H7 (cell line): ENCODE measurements around the gene CPA5. TPM values are rescaled to one million over a fixed set of nuclear protein-coding genes. Genes with fewer than 3 reads are reported as not detected.

ENCODE experiments used
- DNase-seq: peaks from one replicate; pipeline ENCODE4 v3.0.0; 2012
- H3K27me3 ChIP-seq: 2 replicates; pipeline ENCODE4 v1.6.0; 2011; ENCODE audit warnings: mild to moderate bottlenecking, low read length; ENCODE audit not compliant: control insufficient read depth, insufficient read depth
- H3K36me3 ChIP-seq: replicated peaks from 2 replicates; pipeline ENCODE4 v1.5.1; 2011; ENCODE audit warnings: low read length; ENCODE audit not compliant: control insufficient read depth, insufficient read depth
- H3K4me3 ChIP-seq: 2 replicates; pipeline ENCODE4 v1.5.1; 2011; ENCODE audit warnings: low read depth, mild to moderate bottlenecking, control low read depth, low read length, moderate library complexity; ENCODE audit not compliant: insufficient read depth
- total RNA-seq: library from RNA; depleted of rRNA; stranded (reverse); fragments of >200 nt; shearing (Covaris generic); gene quantifications from 2 replicates; pipeline ENCODE4 v1.2.3, GENCODE V29; 2014

CPA5 gene
- total RNA-seq, 1 experiment from 2014 or later = 0.24 TPM

DNA sequence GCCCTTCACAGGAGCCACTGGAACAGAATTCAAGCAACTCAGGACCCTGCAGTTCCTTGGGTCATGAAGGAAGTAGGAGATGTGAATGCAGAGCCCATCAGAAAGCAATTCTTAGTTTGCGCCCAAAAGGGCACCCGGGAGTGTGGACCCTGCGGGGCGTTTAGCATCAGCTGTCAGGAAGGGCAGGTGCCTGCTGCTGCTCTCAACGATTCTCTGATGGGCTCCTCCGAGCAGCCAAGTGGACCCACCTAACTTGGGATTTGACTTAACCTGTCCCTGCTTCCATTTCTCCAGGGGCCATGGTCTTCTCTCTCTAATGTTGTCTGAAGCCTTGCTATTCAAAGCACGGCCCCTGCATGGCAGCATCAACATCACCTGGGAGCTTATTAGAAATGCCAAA is 17.1 kb downstream of the CPA5 start:
- H3K27me3 ChIP-seq = no peaks in the 10 kb centered on the region
- no peaks in the 10 kb centered on the region for H3K36me3 ChIP-seq
- H3K4me3 ChIP-seq = no peak overlapping the region
- no peak for DNase-seq

DNA sequence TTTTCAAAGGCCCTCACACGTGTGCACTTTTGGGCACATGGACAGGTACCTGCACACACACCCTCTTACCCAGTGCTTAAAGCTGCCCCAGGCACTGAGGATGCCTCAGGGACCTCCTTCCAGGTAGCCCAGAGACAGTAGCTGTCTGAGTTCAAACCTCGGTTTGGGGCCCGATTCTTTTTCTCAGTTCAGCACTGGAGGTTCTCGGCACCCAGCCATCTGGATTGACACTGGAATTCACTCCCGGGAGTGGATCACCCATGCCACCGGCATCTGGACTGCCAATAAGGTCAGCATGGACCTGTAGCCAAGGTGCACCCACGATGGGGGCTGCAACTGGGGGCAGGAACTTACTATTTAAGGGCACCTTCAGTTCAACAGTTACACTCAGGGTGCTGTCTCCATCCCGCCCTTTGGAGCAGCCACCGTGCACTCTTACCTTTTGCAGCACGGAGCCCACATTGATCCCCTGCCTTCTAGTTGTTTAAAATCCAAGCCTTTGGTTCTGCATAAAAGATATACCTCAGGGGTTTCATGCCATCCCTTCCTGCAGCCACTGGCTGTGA is 17.7 kb downstream of the CPA5 start:
- no peaks in the 10 kb centered on the region for H3K27me3 ChIP-seq
- H3K4me3 ChIP-seq = no peak overlapping the region
- peak; percentile 2 for DNase-seq
- H3K36me3 ChIP-seq = no peaks in the 10 kb centered on the region

DNA sequence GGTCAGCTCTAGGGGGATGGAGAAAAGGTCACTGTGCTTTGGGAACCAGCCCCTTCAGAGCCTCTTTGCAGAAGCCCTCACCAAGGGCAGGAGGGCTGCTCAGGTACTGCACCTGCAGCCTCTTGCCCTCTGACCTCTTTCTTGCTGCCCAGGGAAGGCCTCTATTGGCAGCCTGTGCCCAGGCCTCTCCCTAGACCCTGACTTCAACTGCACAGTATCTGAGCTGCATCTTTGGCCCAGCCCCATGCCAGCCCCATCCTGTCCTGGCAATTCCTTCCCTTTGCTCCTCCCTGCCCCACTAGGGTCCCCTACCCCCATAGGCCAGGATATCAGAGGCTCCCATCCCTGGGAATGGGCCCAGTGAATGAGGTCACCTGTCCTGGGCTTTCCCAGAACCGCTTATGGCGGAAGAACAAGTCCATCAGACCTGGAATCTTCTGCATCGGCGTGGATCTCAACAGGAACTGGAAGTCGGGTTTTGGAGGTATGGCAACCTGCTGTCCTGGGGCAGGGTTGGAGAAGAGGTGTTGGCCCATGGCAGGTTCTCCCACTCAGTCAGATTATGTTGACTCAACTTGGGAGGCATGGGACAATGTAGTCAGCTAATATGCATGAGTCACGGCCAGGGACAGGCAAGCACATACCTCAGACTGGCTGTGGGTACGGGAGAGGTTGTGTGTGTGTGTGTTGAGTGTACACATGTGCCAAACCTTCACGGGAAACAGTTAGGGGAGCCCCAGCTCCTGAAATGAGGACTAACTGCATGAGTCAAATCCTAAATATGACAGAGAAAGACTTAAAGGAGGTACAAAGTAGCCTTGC is 18.6 kb downstream of the CPA5 start:
- Histone ChIP-seq H3K4me3 (no peak overlapping the region), H3K36me3 (no peaks in the 10 kb centered on the region), H3K27me3 (no peaks in the 10 kb centered on the region)
- DNase-seq = peak; percentile 2

DNA sequence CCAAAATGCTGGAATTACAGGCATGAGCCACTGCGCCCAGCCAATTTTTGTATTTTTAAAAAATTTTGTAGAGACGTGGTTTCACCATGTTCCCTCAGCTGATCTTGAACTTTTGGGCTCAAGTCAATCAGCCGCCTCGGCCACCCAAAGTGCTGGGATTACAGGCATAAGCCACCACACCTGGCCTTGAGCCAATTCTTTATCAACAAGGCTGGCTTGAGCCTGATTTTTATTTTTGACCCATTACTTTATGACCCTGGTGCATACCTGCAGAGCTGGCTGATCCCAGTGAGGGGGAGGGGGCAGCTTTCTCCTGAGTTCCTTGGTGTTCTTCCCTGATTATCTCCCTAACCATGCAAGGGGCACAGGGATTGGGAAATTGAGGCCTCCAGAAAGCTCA is 19.8 kb downstream of the CPA5 start:
- no peak for DNase-seq
- no peak overlapping the region for H3K4me3 ChIP-seq

DNA sequence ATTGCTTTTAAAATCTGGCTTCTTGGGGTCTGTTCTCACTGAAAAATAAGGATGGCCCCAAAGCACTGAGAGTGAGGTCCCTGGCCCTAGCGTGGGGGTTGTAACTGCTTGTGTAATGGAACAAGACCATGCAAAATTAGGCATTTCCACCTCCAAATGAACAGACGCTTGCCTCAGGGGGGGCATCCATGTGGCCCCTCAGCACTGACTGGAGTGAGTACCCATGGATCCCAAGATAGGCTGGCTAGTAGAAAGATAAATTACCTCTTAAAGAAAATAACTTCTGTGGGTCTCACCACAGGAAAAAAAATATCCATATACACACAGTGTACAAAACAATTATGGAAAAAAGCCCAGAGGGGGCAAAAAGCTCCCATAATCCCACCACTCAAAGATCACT is 20.5 kb downstream of the CPA5 start:
- no peak for DNase-seq
- Histone ChIP-seq H3K36me3 (no peaks in the 10 kb centered on the region), H3K27me3 (no peaks in the 10 kb centered on the region), H3K4me3 (no peak overlapping the region)

More for the DNA sequence above, 19.8 kb downstream of the CPA5 start:
- Histone ChIP-seq H3K36me3 (no peaks in the 10 kb centered on the region), H3K27me3 (no peaks in the 10 kb centered on the region)

DNA sequence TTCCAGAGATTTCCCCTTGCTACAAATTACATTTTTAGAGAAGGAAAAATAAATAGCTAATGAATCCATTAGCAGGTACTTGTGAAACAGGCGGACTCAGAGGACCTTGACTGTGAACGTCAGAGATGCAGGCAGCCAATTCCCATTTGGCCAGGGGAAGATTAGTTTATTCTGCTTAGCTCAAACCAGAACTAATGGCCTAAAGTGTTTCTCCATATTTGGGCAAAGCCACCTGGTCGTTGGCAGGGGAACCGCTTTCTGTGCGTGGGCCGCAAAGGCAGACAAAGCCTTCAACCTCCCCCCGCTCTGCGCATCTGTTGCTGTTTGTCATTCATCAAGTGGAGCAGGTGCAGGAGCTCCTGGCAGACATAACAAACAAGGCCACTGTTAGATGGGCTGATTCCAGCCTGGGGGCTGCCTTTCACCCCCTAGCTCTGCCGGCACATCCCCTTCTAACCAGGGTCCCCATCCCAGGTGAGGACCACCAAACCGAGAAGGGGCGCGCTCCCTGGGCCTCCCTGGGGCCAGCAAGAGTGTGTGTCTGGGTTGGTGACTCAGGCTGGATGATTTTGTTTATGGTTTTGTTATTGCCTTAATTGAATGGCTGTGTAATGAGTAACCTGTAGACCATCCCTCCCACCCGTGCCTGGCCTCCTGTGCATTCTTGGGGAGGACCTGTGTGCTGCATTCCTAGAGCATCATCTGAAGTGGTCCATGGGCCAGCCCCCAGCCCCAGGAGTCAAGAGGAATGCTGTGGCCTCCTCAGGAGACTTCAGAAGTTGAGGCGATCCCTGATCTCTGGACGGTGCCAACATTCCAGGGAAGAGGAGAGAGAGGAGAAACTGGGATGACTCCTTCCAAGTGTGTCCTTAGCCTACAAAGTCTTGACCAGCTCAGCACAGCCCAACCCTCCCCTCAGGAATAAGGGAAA is 21.2 kb downstream of the CPA5 start:
- H3K4me3 ChIP-seq = no peak overlapping the region
- H3K27me3 ChIP-seq = no peaks in the 10 kb centered on the region
- DNase-seq = peak; percentile 72
- no peaks in the 10 kb centered on the region for H3K36me3 ChIP-seq

DNA sequence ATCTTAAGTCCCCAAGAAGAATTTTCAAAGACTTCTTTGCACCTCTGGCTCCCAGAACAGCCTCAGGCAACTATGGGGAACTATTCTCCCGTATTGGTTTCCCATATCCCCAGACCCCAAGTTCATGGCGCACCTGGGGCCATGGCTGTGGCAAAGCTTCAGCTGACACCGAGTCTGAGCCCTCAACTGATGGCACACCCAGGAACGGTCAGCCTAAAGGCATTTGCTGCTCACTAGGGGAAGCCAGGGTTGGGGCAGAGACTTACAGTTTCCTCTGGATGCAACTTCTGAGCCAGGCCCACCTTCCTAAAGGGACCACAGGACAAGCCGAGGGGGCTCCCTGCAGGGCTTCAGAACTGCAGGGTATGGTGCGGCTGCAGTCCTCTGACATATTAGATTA is 21.9 kb downstream of the CPA5 start:
- Histone ChIP-seq H3K27me3 (no peaks in the 10 kb centered on the region), H3K36me3 (no peaks in the 10 kb centered on the region), H3K4me3 (no peak overlapping the region)
- no peak for DNase-seq

DNA sequence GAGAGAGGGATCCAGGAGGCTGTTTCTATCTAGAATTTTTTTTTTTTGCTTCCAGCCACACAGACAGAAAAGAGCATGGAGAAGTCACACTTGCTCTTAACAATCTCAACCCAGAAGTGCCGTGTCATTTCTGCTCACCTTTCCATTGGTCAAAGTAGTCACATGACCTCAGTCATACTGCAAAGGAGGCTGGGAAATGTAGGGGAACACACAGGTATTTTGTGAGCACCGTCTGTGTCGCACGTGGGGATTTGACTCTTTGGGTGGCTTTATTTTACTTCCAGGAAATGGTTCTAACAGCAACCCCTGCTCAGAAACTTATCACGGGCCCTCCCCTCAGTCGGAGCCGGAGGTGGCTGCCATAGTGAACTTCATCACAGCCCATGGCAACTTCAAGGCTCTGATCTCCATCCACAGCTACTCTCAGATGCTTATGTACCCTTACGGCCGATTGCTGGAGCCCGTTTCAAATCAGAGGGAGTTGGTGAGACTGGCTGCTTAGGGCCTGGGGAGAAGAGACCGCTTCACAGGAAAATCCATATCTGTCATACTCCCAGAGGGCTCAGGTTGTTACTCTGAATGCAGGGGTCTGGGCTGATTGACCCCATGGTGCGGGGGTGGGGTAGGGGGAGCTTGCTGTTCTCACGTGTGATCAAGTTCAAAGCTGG is 22.6 kb downstream of the CPA5 start:
- no peaks in the 10 kb centered on the region for H3K27me3 ChIP-seq
- no peak for DNase-seq

DNA sequence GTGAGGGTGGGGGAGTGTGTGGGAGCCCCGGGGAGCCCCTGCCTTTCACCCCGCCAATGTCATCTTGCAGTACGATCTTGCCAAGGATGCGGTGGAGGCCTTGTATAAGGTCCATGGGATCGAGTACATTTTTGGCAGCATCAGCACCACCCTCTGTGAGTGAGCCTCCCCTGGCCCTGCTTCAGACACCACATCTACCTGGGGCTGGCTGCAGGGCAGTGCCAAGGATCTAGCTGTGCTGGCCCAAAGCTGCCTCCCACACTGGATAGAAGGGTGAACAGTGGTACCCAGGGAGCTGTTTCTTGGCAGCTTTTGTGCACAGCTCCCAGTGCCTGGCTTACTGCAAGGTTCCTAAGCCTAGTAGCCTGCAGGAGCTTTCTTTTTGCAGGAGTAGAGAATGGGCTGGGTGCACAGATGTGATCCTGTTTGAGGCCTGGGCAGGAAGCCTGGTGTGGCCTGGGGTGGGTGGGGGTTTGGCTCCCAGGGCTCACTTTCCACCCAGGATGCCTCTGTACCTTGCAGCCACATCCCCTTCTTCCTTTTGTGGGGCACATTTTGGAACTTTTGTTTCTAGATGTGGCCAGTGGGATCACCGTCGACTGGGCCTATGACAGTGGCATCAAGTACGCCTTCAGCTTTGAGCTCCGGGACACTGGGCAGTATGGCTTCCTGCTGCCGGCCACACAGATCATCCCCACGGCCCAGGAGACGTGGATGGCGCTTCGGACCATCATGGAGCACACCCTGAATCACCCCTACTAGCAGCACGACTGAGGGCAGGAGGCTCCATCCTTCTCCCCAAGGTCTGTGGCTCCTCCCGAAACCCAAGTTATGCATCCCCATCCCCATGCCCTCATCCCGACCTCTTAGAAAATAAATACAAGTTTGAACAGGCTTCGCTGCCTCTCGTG is 23.5 kb downstream of the CPA5 start:
- DNase-seq = no peak
- Histone ChIP-seq H3K4me3 (no peak overlapping the region), H3K27me3 (no peaks in the 10 kb centered on the region), H3K36me3 (no peaks in the 10 kb centered on the region)

More for the DNA sequence above, 22.6 kb downstream of the CPA5 start:
- Histone ChIP-seq H3K36me3 (no peaks in the 10 kb centered on the region), H3K4me3 (no peak overlapping the region)

DNA sequence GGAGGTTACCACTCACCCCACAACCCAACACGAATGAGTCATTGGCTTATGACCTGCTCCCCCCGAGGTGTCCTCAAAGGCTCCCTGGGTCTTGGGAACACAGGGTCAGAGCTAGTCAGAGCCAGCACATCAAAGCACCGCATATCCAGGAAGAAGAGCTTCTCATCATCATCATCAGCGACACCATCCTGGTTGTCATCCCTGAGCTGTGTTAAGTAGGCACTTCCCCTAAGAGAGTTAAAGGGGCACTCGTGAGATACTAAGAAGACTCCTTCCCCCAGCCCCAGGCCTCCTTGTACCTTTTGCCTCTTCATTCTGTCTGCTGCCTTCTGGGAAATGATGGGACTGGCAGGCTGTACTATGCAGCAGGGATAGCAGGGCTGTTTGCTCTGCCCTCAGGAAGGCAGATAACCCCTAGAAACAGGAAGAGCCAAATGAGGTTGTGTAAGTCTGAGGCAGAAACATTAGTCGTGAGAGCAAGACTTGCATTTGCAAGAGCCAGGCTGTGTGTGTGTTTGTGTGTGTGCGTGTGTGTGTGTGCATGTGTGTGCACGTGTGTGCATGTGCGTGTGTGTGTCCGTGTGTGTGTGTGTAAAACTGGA is 24.6 kb downstream of the CPA5 start:
- no peak for DNase-seq
- Histone ChIP-seq H3K27me3 (no peaks in the 10 kb centered on the region), H3K4me3 (no peak overlapping the region), H3K36me3 (no peaks in the 10 kb centered on the region)

DNA sequence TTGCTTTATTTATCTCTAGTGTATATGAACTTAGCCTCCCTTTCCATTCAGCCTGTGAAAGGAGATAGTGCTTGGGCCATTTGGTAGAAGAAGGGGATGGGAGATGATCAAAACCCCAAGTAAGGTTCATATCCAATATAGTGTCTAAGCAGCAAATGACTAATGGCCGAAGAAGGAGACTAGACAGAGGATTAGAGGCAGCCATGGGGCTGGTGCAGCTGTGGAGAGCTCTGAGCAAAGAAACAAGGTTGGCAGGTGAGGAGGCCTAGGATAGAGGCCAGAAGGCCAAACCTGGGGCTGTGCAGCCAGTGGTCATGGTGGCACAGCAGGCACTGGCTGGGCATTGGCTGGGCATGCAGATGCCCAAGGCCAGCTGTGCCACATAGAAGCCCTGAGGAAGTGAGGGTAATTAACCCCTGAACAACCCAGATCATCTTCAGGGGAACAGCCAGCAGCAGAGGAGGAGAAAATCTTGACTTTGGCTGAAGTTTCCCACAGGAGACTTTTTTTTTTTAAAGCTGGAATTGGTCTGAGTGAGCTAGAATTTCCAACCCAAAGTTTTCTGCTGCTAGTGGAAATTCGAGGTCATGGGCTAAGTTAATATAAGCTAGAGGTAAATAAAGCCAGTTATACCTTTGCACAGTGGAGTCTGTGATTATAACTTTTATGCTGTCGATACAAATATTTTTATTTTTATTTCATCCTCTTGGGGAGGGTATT is 25.4 kb downstream of the CPA5 start:
- H3K4me3 ChIP-seq = no peak overlapping the region
- no peaks in the 10 kb centered on the region for H3K36me3 ChIP-seq
- H3K27me3 ChIP-seq = no peaks in the 10 kb centered on the region
- DNase-seq = no peak

DNA sequence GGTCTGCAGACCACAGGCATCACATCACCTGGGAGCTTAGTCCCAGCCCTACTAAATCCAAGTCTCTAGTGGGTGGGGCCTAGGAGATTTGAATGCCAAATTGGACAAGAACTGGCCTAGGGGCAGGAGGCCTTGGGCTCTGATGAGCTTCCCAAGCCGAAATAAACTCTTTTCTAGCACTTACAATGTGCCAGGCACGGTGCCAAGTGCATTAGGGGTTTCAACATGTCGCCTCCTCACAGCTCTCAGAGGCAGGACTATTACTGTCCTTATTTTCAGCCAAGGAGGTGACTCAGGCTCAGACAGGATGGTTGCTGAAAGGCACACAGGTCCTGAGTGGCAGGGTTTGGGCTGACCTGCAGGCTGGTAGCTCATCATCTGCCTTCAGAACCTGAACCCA is 26.4 kb downstream of the CPA5 start:
- Histone ChIP-seq H3K36me3 (no peaks in the 10 kb centered on the region), H3K27me3 (no peaks in the 10 kb centered on the region), H3K4me3 (no peak overlapping the region)
- DNase-seq = no peak
